ENCODE data around the gene TMEM54.

- no peak for TF ChIP-seq POLR2A (IDR thresholded peaks at IDR 0.05; ENCODE audit: low read length)
- no peak for TF ChIP-seq GATA1 (IDR thresholded peaks at IDR 0.05; ENCODE audit: low read depth, low read length)
Measured at GRCh38 chr1:32881871-32882850, 19.0 kb downstream of the TMEM54 start.

Data from erythroblast (primary cell).